ENCODE results near the gene FMNL2.
A peak's percentile ranks its signal among the peaks of the same experiment; 100 is the strongest.

The FMNL2 gene

DNA sequence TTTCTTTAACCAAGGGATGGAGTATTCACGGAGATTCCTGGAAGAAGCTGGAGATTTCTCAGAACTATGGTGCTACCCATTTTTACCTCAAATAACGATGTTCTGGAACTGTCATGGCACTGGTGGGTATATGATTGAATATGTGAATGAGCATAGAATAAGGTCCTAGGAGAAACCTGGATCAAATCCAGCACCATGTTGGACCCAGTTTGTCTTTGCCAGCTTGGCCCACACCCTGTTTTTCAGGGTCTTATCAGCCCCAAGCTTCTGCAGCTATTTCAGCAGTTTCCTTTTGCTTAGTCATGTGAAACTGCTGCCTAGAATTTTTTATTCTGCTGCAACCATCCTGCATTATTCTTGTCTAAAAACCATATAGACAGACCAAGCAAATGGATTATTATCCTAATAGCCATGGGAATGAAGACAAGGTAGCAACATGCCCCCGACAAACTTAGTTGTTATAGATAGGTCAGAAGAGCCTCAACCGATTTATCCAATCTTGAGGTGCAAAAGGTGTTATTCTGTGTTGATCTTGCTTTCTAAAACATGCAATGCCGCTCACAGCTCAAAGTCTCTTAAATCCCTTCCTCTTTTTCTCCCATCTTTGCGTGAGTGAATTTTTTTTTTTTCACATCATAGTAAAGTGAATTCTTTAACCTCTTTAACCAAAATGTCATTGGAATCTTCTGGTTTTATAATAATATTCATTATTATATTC is 248.7 kb downstream of the FMNL2 start:
- no peak for DNase-seq (ENCODE audit: low read depth)

DNA sequence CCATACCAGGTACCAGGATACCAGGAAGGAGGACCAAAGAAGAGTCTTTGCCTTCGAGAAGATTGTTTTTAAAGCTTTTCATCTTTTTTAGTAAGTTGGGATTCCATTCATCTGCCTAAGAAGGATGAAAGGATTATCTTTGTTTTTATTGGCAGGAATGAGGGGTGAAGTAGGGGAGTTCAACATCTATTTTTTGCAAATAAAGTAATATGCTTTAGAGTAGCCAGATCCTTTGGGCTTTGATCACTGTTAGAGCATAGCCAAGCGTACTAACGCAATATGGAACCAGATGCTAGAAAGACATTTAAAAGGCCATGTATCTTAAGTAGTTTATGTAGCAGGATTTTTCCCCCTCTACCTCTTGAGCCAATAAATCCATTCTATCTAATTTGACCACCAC is 249.3 kb downstream of the FMNL2 start:
- DNase-seq (ENCODE audit: low read depth): peak; percentile 84

DNA sequence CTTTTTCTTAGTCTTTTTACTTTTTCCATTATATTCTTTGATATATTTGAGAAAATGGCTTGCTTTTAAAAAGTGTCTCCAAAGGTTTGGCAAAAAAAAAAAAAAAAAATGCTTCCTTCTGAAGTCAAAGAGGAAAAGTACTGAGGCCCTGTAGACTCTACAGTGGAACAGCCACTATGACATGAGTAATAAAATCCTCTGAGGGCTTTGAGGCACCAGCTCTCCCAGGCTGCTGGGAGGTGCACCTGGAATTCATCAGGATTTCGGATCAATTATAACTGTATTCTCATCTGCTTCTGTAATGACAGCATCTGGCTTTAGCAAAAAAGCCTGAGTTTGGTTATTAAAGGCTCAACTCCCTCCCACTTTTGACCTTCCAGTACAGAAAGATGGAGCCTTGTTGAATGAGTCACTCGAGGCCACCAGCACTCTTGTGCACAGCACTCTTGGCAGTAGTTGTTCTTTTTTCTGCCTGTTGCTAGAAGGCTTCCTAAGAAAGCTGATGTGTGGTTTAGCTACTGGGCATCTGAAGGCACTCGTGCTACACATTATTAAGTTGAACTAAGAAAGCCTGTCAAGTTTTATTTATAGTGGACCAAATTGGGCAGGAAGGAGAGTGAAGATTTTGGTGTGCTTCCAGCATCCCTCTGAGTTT is 251.0 kb downstream of the FMNL2 start:
- DNase-seq (ENCODE audit: low read depth): peak; percentile 96

DNA sequence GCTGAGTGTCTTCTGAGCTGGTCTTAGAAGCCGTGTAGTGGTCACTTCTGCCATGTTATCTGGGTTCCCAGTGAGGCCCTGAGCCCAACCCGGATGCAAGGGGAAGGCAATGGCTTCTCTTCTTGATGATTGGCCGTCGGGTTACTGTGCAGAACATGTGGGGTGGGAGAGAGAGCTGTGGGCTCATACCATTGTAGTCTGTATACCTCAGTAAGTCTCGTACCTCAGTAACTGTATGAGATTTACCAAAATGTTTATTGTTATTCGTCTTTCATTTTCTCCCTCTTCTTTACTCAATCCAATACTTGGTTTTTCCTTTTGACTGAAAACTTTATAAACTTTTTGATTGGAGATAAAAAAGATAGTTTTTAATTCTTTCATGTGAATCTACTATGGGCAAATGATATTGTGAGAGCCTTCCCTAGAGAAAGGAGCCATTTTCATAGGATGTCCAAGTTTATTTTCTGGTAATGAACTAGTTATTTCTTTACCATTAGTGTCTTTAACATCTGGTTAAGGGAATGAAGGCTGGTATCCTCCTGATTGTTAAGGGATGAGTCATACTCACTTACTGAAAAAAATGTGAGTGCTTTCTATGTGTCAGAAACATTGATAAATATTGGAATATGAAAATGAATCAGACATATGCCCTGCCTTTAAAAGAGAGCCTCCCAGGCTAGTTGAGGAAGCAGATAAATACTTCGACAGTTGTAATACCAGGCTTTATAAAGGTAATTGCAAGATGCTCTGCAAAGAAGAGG is 252.4 kb downstream of the FMNL2 start:
- peak; percentile 40 for DNase-seq (ENCODE audit: low read depth)

DNA sequence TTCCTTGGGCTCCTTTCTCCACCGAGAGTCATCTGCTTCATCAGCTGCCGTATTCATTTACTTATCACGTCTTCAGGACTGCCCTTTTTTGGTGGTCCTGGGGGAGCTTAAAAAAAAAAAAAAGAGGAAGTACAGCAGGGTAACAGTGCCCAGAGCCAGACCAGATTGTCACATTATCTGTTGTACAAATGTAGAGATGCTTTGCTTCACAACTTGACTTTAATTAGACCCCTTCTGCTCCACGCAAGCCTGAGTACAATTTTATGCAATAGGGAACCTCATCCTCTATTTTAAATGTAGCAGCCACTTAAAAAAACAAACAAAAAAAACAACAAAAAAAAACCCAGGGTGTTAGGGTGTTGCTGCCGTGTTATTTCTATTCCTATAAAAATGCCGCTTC is 254.0 kb downstream of the FMNL2 start:
- no peak for DNase-seq (ENCODE audit: low read depth)

DNA sequence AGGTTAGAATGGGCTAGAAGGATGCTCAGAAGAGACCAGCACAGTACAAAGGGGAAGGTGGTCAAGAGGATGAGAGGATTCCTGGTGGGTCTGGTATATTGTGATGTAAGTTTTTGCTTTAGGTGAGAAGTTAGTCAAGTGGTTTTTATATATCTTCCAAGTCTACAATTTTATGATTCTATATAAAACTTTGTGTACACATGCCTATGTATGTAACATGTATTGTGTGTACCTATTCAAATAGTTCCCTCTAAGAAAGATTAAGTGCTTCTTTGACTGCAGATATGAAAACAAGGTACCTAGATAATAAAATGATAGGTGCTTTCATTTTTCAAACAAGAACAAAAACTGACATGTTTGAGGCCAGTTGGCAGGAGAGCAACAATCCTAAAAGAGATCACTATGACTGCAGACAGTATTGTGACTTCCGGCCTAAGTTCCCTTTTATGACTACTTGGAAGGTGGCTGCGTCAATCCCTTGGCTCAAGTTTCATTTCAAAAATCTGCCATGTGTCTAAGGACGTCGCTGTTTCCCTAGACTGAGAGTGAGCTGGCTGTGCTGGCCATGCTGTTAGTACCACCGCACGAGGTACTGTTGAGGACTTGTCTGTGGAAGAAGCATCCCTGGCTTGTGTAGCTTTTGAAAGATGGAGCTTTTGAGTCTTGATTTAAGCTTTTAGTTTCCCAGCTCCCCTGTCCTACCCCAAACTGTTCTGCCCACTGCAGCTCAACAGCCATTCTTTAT is 259.2 kb downstream of the FMNL2 start:
- DNase-seq (ENCODE audit: low read depth): no peak

DNA sequence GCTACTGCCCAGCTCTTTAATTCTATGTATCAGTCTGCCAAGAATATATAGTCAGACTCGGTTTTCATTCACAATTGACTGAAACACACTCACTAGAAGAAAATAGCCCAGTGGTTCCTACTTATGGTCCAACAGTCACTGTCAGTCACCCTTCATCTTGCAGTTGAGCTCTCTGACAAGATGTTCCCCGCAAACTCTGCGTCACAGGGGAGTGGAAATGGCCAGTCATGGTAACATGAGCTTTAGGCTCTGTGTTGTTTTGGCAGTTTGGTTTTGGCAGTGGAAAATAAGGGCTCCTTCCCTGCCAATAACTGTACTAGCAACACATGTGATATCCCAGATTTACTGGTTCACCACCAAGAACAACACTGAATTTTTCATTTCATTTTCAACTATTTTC is 259.8 kb downstream of the FMNL2 start:
- peak; percentile 66 for DNase-seq (ENCODE audit: low read depth)

DNA sequence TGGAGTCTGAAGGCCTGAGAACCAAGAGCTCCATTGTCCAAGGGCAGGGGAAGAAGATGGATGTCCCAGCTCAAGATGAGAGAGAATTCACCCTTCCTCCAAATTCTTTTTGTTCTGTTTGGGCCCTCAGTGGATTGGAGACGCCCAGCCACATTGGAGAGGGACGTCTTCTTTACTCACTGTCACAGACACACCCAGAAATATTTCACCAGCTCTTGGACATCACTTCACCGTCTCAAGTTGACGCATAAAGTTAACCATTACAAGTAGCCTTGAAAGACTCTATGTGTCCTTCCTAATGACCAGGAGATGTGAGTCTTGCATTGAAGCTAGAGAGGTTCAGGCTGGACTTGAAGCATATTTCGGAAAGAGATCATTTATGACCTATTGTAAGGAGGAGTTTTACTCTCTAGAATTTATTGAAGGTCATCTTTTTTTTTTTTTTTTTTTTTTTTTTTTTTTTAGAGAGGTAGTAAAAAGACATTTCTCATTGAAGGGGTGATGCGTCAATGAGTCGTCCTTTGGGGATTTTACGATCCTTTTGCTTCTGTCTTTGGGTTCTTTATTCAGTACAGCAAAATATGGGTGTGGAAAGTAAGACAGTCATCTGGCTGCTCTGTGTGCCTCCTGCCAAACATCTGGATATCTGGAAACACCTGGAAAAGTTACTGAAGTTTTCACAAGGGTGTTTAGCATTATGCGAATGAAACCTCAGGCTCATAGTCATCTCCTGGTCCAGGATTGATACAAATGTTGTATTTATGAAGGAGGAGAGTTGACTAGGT is 264.2 kb downstream of the FMNL2 start:
- no peak for DNase-seq (ENCODE audit: low read depth)

DNA sequence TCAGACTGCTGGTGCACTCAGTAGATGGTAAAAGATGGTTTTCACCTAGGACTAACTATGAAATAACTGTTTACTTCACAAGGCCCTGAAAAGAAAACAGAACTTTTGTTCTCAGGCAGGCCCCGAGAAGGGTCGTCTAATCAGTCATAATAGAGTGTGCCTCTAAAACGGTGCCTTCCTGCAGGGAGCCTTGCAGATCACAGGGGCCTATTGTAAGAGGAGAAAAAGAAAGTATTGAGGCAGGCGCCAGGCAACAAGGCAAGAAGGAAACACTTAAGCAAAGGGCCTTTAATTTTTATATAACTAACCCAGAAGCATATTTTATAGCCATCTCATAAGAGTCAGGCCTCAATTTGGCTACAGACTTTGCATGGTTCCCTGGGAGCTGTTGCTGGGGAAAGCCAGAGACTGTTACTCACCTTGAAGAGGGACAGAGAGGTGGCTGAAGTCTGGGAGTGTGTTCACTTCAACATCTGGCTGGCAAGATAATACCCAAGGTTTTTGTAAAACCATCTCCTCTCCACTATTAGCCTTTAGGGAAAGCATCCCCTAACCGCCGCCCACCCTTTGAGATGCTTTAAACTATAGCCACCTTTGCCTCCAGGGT is 265.2 kb downstream of the FMNL2 start:
- DNase-seq (ENCODE audit: low read depth): no peak

DNA sequence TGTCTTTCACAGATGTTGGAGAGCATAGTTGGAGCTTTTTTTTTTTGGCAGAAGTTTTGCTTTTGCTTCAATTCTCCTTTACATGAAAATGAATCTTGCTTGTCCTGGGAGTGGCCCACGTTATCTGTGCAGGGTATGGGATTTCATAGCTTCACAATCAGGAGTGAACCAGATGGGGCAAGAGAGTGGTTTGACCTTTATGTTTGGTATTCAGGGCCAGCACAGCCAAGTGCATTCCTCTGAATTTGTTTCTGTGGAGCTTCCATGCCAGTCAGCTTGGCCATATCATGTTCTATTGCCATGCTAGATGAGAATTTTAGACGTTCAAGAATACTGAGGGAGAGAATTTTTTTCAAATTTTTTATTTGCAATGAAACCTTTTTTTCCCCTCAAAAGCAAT is 265.7 kb downstream of the FMNL2 start:
- DNase-seq (ENCODE audit: low read depth): peak; percentile 73

DNA sequence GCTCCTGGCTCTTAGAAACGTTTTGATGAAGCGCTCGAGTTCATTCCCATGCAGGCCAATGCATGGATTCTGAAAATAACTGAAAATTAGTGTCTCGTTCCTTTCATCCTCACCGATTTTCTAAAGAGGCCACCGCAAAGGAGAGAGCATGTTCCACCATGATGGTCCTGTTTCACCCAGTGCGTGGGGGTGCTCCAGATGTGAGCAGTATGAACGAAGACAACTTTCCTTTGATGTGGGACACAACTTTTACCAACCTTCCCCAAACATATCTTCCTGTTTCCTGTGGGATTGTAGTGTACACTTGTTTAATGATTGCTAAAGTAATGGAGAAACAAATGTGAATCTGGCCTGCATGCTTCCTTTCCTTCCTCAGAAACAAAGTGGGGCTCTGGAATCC is 267.8 kb downstream of the FMNL2 start:
- no peak for DNase-seq (ENCODE audit: low read depth)

DNA sequence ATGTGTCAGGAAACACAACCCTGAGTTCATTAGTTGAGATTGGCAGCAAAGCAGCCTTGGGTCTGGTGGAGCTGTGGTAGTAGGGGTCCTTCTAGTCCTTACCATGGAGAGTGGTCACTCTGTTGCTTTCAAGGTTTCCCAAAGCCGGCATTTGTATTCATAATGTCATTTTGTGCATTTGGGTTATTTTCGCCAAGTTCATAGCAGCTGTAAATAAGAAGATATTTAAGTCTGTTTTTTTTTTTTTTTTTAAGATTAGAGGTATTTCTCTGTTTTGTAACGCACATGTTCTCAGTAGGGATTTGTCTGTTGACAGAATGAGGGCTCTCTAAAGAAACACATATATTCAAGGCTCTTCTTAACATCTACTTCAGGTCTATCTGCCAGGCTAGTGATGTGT is 268.2 kb downstream of the FMNL2 start:
- no peak for DNase-seq (ENCODE audit: low read depth)

DNA sequence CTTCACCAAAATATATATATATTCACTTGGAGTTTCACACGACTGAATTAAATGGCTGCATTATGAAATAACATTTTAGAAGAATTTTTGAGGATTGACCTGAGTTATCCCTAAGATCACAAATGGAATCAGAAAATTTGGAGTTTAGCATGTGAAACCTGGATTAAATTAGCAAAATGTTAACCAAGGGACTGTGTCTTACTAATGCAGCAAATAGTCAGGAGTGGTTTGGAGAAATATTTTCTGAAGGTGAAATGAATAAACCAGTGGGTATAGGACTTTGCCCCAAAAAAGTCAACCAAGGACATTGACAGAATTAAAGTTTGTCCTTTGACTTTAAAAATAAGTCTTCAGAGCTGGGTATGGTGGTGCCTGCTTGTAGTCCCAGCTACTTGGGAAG is 271.1 kb downstream of the FMNL2 start:
- no peak for DNase-seq (ENCODE audit: low read depth)

DNA sequence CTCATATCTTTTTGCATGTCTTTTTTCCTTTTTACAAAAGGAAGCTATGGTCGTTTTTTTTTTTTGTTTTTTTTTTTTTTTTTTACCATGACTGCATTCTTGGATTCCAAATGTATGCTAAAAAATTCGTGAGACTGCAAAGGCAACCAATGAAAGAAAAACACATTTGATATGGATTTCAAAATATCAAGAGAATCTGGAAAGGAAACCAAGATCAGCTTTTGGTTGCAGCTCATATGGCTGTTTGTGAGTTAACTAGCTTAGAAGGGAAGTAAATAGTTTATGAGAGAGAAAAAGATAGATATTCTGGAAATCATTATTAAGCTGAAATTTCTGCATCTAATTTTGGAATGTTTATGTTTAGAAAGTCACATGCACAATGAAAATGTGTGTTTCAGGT is 272.0 kb downstream of the FMNL2 start:
- no peak for DNase-seq (ENCODE audit: low read depth)

DNA sequence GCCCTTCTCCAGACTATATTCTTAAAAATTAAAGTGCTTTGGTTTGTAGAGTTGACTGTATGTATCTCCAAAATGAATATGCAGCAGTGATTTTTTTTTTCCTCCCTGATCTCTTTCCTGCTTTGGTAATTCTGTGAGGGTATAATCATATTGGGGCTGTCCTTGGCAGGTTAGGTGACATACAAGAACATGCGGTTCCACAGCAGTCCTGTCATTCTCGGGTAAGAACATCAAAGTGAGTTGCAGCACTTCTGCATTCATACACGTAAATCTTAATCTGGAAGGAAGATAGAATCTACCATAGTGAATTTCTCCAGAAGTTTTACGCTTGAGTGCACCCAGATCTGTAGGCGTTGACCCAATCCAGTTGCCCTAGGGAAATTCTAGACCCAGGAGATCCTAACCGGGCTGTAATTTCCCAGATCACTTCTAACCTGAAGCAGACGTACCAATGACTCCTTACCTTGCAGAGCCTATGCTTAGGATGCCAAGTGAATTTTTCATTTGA is 272.9 kb downstream of the FMNL2 start:
- no peak for DNase-seq (ENCODE audit: low read depth)

DNA sequence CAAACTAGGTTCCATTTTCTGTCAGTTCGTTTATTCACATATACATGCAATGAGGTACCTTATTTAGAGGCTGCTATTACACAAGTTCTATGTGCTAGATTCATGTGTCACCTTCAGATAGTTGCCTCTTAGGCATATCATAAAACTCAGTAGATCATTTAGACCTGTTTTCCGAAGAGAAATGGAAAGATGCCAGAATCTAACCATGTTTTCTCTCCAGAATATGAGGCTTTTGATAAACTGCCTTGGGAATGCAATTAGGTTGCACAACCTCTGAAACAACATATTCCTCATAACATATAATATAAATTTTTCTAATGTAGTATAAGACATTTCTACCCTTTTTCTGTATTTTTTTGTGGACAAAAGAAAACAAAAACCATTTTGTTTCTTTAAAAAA is 274.2 kb downstream of the FMNL2 start:
- DNase-seq (ENCODE audit: low read depth): no peak

DNA sequence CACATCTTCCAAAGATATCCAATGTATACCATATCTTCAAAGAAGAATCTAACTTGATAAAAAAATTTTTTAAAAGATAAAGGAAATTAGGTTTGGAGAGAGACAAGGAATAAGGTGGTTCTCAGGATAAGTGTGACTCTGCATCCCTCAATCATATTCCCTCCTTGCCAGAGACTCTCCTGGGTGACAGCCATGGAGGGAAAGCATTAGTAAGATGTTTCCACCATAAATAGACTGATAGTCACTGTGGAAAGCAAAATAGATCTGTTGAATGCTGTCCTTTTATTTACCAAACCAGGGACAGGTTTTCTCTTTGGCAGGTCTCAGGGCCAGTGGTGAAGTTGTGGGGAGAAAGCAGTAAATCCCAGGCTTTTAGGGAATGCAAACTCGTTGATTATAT is 274.7 kb downstream of the FMNL2 start:
- DNase-seq (ENCODE audit: low read depth): no peak

DNA sequence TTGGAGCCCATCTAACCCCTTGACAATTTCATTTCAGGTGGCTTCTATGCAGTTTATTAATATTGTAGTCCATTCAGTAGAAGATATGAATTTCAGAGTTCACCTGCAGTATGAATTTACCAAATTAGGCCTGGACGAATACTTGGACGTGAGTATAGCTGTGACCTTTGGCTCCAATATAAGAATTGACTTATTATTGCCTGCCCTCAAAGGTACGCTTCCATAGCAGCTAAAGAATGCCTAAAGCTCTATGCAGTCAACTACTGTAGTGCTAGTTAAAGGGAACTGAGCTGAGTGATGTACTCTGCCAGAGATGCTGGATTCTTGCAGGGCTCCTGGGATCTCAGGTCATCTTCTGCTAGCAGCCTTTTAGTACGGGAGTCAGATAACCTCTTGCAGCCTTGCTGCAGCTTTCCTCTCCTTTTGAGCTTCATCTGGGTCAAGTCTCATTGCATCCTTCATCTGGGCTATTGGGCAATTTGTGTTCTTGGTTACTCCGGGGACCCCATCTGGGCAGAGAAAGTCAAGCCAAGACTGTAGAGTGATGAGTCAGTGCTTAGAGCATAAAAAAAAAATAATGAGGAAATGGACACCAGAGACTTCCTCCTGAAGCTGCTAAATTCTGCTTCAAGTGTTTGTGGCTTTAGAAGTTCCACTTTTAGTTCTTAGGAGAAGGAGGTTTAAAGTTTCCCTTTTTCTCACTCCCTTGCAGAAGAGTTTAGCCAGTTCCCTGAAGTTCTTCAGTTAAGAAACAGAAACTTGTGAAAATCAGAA is 276.7 kb downstream of the FMNL2 start:
- peak; percentile 90 for DNase-seq (ENCODE audit: low read depth)

DNA sequence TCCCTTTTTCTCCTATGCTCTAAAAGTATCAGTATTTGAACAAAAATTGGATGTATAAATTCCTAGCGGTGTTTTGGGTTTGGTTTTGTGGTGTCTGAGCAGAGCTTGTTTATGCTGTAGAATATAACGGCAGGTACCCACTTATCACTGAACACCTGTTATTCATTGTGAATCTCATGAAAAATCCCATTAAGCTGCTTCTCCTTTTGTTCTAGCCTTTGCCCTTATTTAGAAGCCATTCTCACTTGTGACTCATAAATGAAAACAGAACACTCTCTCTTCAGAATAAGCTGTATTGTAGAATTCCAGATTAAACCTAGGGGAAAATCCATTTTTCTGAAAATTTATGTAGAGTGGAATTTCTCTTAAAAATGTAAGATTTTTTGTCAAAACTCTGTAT is 278.3 kb downstream of the FMNL2 start:
- DNase-seq (ENCODE audit: low read depth): peak; percentile 25

DNA sequence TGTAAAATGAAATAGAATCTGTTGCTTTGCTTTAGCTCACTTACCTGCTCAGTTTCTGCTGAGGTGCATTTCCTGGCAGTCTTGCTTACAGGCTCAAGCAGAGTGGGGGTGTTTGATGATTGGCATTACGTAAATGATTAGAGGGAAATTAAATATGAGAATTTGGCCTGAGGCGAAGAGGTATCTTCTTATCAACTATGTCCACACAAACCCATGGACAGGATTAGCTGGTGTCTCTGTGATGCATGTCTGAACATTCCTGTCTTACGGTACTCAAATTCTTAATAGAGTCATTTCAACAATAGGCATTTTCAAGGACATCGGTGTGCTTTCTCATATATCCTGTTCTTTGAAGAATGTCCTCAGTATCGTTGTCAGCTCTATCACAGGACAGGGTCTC is 280.2 kb downstream of the FMNL2 start:
- DNase-seq (ENCODE audit: low read depth): no peak

All from iris pigment epithelial cell (primary cell).